Suprapubic skin (tissue), 4 donors: ENCODE results near the gene KCNK3.

Experiments used
- CTCF ChIP-seq, 2 donors: fragments of 200-600 bp in 1 of 2; fragments of 450-650 bp in 1 of 2; sonication (generic) in 1 of 2; IDR thresholded peaks; one replicate each; pipeline ENCODE4 v1.5.1; 2016 to 2019; ENCODE audit warnings: antibody characterized with exemption in 2 of 2, mild to moderate bottlenecking in 1 of 2, moderate library complexity in 1 of 2
- EP300 ChIP-seq: sonication (generic); formaldehyde crosslinking; IDR thresholded peaks from one replicate; pipeline ENCODE4 v1.6.1; 2017; ENCODE audit warnings: antibody characterized with exemption
- POLR2AphosphoS5 ChIP-seq, 3 donors: sonication (generic); formaldehyde crosslinking; IDR thresholded peaks; one replicate each; pipeline ENCODE4 v1.6.1; 2017; ENCODE audit warnings: antibody characterized with exemption in 3 of 3

- TF ChIP-seq CTCF (IDR thresholded peaks at IDR 0.05) (no peak), POLR2AphosphoS5 (IDR thresholded peaks at IDR 0.05) (no peak), EP300 (no peak)
Observed at GRCh38 chr2:26692897-26693849, 651 bp downstream of the KCNK3 start.
